PC-3 (cell line): ENCODE results near the gene BRIP1.

Source experiments
- EZH2 ChIP-seq: fragments of 300-600 bp; sonication (generic); IDR thresholded peaks from one replicate; pipeline ENCODE4 v1.6.1; 2017; ENCODE audit warnings: antibody characterized with exemption, mild to moderate bottlenecking, low read length; ENCODE audit not compliant: unreplicated experiment
- EZH2phosphoT487 ChIP-seq: fragments of 300-600 bp; sonication (generic); IDR thresholded peaks from 2 replicates; pipeline ENCODE4 v1.6.1; 2018; ENCODE audit warnings: mild to moderate bottlenecking, antibody characterized with exemption, low read length, borderline replicate concordance
- TF ChIP-seq, protein P1 (sequence below): fragments of 300-600 bp; sonication (generic); conservative IDR thresholded peaks from 2 replicates; pipeline ENCODE4 v1.5.1; 2017; ENCODE audit warnings: antibody characterized with exemption, low read depth, mild to moderate bottlenecking, low read length

GRCh38 chr17:61709567-61709966 is 153.8 kb downstream of the BRIP1 start:
- TF ChIP-seq, protein P1, sequence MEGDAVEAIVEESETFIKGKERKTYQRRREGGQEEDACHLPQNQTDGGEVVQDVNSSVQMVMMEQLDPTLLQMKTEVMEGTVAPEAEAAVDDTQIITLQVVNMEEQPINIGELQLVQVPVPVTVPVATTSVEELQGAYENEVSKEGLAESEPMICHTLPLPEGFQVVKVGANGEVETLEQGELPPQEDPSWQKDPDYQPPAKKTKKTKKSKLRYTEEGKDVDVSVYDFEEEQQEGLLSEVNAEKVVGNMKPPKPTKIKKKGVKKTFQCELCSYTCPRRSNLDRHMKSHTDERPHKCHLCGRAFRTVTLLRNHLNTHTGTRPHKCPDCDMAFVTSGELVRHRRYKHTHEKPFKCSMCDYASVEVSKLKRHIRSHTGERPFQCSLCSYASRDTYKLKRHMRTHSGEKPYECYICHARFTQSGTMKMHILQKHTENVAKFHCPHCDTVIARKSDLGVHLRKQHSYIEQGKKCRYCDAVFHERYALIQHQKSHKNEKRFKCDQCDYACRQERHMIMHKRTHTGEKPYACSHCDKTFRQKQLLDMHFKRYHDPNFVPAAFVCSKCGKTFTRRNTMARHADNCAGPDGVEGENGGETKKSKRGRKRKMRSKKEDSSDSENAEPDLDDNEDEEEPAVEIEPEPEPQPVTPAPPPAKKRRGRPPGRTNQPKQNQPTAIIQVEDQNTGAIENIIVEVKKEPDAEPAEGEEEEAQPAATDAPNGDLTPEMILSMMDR = no peak
- TF ChIP-seq EZH2phosphoT487 (no peak), EZH2 (no peak)
